Liver (tissue), 3 donors: Measurements from ENCODE around the gene TRIM36.

ENCODE experiments used
- ATF3 ChIP-seq: IDR thresholded peaks from 2 replicates; pipeline ENCODE4 v1.6.1; 2016; ENCODE audit warnings: antibody characterized with exemption
- CTCF ChIP-seq: fragments of 150-350 bp; IDR thresholded peaks from 2 replicates; pipeline ENCODE4 v1.5.1; 2017; ENCODE audit warnings: improper control_type of control experiment, low read depth, low read length; ENCODE audit not compliant: missing input control
- GABPA ChIP-seq, 2 donors: IDR thresholded peaks in 1 of 2; conservative IDR thresholded peaks in 1 of 2; 2 replicates each; pipeline ENCODE4 v1.6.1; 2016; ENCODE audit warnings: antibody characterized with exemption in 2 of 2, mild to moderate bottlenecking in 1 of 2, moderate library complexity in 1 of 2
- JUND ChIP-seq, 2 donors: IDR thresholded peaks; 2 replicates each; pipeline ENCODE4 v1.6.1; 2016; ENCODE audit warnings: antibody characterized with exemption in 2 of 2
- MAX ChIP-seq: IDR thresholded peaks from 2 replicates; pipeline ENCODE4 v1.6.1; 2016; ENCODE audit warnings: antibody characterized with exemption
- RAD21 ChIP-seq, 2 donors: IDR thresholded peaks; 2 replicates each; pipeline ENCODE4 v1.6.1; 2016; ENCODE audit warnings: antibody characterized with exemption in 2 of 2, mild to moderate bottlenecking in 2 of 2
- TAF1 ChIP-seq: conservative IDR thresholded peaks from 2 replicates; pipeline ENCODE4 v1.6.1; 2016; ENCODE audit warnings: antibody characterized with exemption, mild to moderate bottlenecking
- YY1 ChIP-seq: IDR thresholded peaks from 2 replicates; pipeline ENCODE4 v1.6.1; 2016; ENCODE audit warnings: antibody characterized with exemption, mild to moderate bottlenecking
- donor health status: healthy.
- donor health status: healthy.

GRCh38 chr5:115170134-115170928 lies 623 bp upstream of the TRIM36 start:
- TF ChIP-seq RAD21 (IDR thresholded peaks at IDR 0.05) (no peak), CTCF (no peak), YY1 (no peak), ATF3 (no peak), TAF1 (no peak), GABPA (IDR thresholded peaks at IDR 0.05 in 1 of 2, conservative IDR thresholded peaks at IDR 0.05 in 1 of 2) (no peak), JUND (IDR thresholded peaks at IDR 0.05) (no peak), MAX (no peak)
